ENCODE data around the gene CDC20B. TPM values are rescaled to one million over a fixed set of nuclear protein-coding genes. Genes with fewer than 3 reads are reported as not detected.
"Not testable (repeated sequence)": the region's sequence is repeated elsewhere in the genome, so short reads cannot be mapped to it uniquely, and the experiment has no call there.

The CDC20B gene
- total and polyA plus RNA-seq, 3 experiments from 2014 or later: 0.16 TPM; not detected in 2

GRCh38 chr5:55101148-55101547 lies 71.8 kb downstream of the CDC20B start:
- Mint-ChIP-seq H3K36me3 (peaks cover 12 to 53% (median 14%) of the 10 kb centered on the region in 3 donors), H3K9me3 (peaks cover 5 to 40% (median 31%) of the 10 kb centered on the region in 5 donors), H3K4me3 (peak overlapping the region; percentile 80 to 98 (median 93)), H3K27ac (peak overlapping the region in 7 of 8 donors; percentile 26 to 99 (median 65)), H3K4me1 (peaks cover 74 to 88% (median 87%) of the 10 kb centered on the region in 3 donors)
- not testable (repeated sequence) for H3K27ac ChIP-seq (ENCODE audit: low read depth, low read length); H3K27me3 ChIP-seq (ENCODE audit: insufficient read depth, low read length, poor library complexity, severe bottlenecking); H3K9me3 ChIP-seq (ENCODE audit: low read length); DNase-seq; H3K4me3 ChIP-seq (ENCODE audit: low read length); H3K27me3 Mint-ChIP-seq; H3K36me3 ChIP-seq (ENCODE audit: insufficient read depth, low read length)
- peaks cover 66% of the 10 kb centered on the region for H3K4me1 ChIP-seq (ENCODE audit: insufficient read depth, low read length)
- ChIA-PET POLR2A (interaction anchor here (0.6 to 1.4 kb wide), 3 partner anchors 38 to 64 kb away, joined by 3 read pairs; no protein-coding TSS in a partner anchor), CTCF (interaction anchor here (1.0 to 5.1 kb wide), 3 partner anchors 26 to 156 kb away, joined by 3 to 31 read pairs (median 4); no protein-coding TSS in a partner anchor)

GRCh38 chr5:55096861-55097260 lies 76.1 kb downstream of the CDC20B start:
- H3K27me3 ChIP-seq (ENCODE audit: insufficient read depth, low read length, poor library complexity, severe bottlenecking): no peaks in the 10 kb centered on the region
- peaks cover 5 to 52% (median 33%) of the 10 kb centered on the region in 5 donors for H3K9me3 Mint-ChIP-seq
- H3K4me3 Mint-ChIP-seq: peak overlapping the region; percentile 61 to 87 (median 70)

GRCh38 chr5:55096182-55096581 lies 76.8 kb downstream of the CDC20B start:
- Histone ChIP-seq H3K27me3 (ENCODE audit: insufficient read depth, low read length, poor library complexity, severe bottlenecking) (no peaks in the 10 kb centered on the region), H3K9me3 (ENCODE audit: low read length) (no peaks in the 10 kb centered on the region), H3K36me3 (ENCODE audit: insufficient read depth, low read length) (no peaks in the 10 kb centered on the region), H3K4me1 (ENCODE audit: insufficient read depth, low read length) (peaks cover 53% of the 10 kb centered on the region), H3K4me3 (ENCODE audit: low read length) (peak overlapping the region; percentile 9), H3K27ac (ENCODE audit: low read depth, low read length) (no peak overlapping the region)
- ChIA-PET CTCF (interaction anchor here (1.0 to 2.6 kb wide), 6 partner anchors 11 to 193 kb away, joined by 3 to 12 read pairs (median 6); partner anchors contain the start of gene GZMK), POLR2A (interaction anchor here (0.9 to 1.6 kb wide), 6 partner anchors 9 to 74 kb away, joined by 3 to 6 read pairs (median 4); no protein-coding TSS in a partner anchor)
- no peaks in the 10 kb centered on the region for H3K27me3 Mint-ChIP-seq
- peak in 3 of 5 donors; percentile 29 to 54 (median 39) for DNase-seq
- H3K4me3 Mint-ChIP-seq: peak overlapping the region; percentile 68 to 87 (median 71)
- H3K4me1 Mint-ChIP-seq: peaks cover 77 to 85% (median 82%) of the 10 kb centered on the region in 3 donors
- H3K36me3 Mint-ChIP-seq: peaks cover 7 to 57% (median 13%) of the 10 kb centered on the region in 3 donors
- peak overlapping the region; percentile 82 to 97 (median 88) for H3K27ac Mint-ChIP-seq
- peaks cover 5 to 52% (median 33%) of the 10 kb centered on the region in 5 donors for H3K9me3 Mint-ChIP-seq

More at GRCh38 chr5:55096861-55097260, 76.1 kb downstream of the CDC20B start:
- Histone ChIP-seq H3K4me3 (ENCODE audit: low read length) (peak overlapping the region; percentile 9), H3K27ac (ENCODE audit: low read depth, low read length) (peak overlapping the region; percentile 8), H3K36me3 (ENCODE audit: insufficient read depth, low read length) (no peaks in the 10 kb centered on the region), H3K9me3 (ENCODE audit: low read length) (no peaks in the 10 kb centered on the region), H3K4me1 (ENCODE audit: insufficient read depth, low read length) (peaks cover 57% of the 10 kb centered on the region)
- CTCF ChIA-PET: interaction anchor here (0.8 to 2.6 kb wide), 6 partner anchors 10 to 153 kb away, joined by 3 to 12 read pairs (median 6); partner anchors contain the start of gene GZMK
- Mint-ChIP-seq H3K4me1 (peaks cover 83 to 92% (median 89%) of the 10 kb centered on the region in 3 donors), H3K36me3 (peaks cover 7 to 57% (median 13%) of the 10 kb centered on the region in 3 donors), H3K27ac (peak overlapping the region; percentile 84 to 97 (median 89)), H3K27me3 (no peaks in the 10 kb centered on the region)
- DNase-seq: peak; percentile 13 to 75 (median 56)
- POLR2A ChIA-PET: interaction anchor here (0.9 to 1.6 kb wide), 6 partner anchors 12 to 75 kb away, joined by 3 to 6 read pairs (median 4); no protein-coding TSS in a partner anchor

- H3K27me3 ChIP-seq (ENCODE audit: insufficient read depth, low read length, poor library complexity, severe bottlenecking); H3K27ac Mint-ChIP-seq; H3K36me3 ChIP-seq (ENCODE audit: insufficient read depth, low read length); H3K4me3 Mint-ChIP-seq; POLR2A ChIA-PET; H3K4me3 ChIP-seq (ENCODE audit: low read length); H3K9me3 ChIP-seq (ENCODE audit: low read length); H3K27me3 Mint-ChIP-seq; DNase-seq; H3K27ac ChIP-seq (ENCODE audit: low read depth, low read length): not testable (repeated sequence)
- CTCF ChIA-PET: interaction anchor here (0.6 to 1.6 kb wide), 3 partner anchors 21 to 411 kb away, joined by 3 read pairs; no protein-coding TSS in a partner anchor
- H3K4me1 ChIP-seq (ENCODE audit: insufficient read depth, low read length): peaks cover 26% of the 10 kb centered on the region
- Mint-ChIP-seq H3K36me3 (peaks cover 0 to 30% (median 6%) of the 10 kb centered on the region in 3 donors), H3K4me1 (peaks cover 47 to 59% (median 57%) of the 10 kb centered on the region in 3 donors), H3K9me3 (peaks cover 0 to 10% (median 1%) of the 10 kb centered on the region in 5 donors)
Observed at GRCh38 chr5:55091011-55091410, 82.0 kb downstream of the CDC20B start.

GRCh38 chr5:55089301-55089700 lies 83.7 kb downstream of the CDC20B start:
- peak overlapping the region in 2 of 8 donors; percentile 24 to 76 for H3K27ac Mint-ChIP-seq
- CTCF ChIA-PET: not testable (repeated sequence)
- POLR2A ChIA-PET: interaction anchor here (0.7 kb wide), 1 partner anchor 26 kb away, joined by 3 read pairs; no protein-coding TSS in a partner anchor

GRCh38 chr5:55081541-55081940 lies 91.4 kb downstream of the CDC20B start:
- H3K27me3 Mint-ChIP-seq: no peaks in the 10 kb centered on the region
- POLR2A ChIA-PET: no interaction called here

More at GRCh38 chr5:55089301-55089700, 83.7 kb downstream of the CDC20B start:
- not testable (repeated sequence) for H3K27ac ChIP-seq (ENCODE audit: low read depth, low read length); H3K27me3 Mint-ChIP-seq; DNase-seq; H3K4me1 ChIP-seq (ENCODE audit: insufficient read depth, low read length); H3K9me3 ChIP-seq (ENCODE audit: low read length); H3K4me3 ChIP-seq (ENCODE audit: low read length); H3K27me3 ChIP-seq (ENCODE audit: insufficient read depth, low read length, poor library complexity, severe bottlenecking); H3K9me3 Mint-ChIP-seq; H3K36me3 ChIP-seq (ENCODE audit: insufficient read depth, low read length)
- H3K4me1 Mint-ChIP-seq: peaks cover 29 to 43% (median 40%) of the 10 kb centered on the region in 3 donors
- H3K4me3 Mint-ChIP-seq: peak overlapping the region in 1 of 7 donors; percentile 32
- H3K36me3 Mint-ChIP-seq: peaks cover 0 to 25% (median 6%) of the 10 kb centered on the region in 3 donors

GRCh38 chr5:55073211-55073610 lies 99.8 kb downstream of the CDC20B start:
- peaks cover 34% of the 10 kb centered on the region for H3K4me1 ChIP-seq (ENCODE audit: insufficient read depth, low read length)
- ChIA-PET POLR2A (no interaction called here), CTCF (interaction anchor here (1.0 to 2.1 kb wide), 2 partner anchors 11 to 13 kb away, joined by 3 to 5 read pairs; no protein-coding TSS in a partner anchor)
- H3K4me1 Mint-ChIP-seq: peaks cover 36 to 51% (median 50%) of the 10 kb centered on the region in 3 donors
- no peak for DNase-seq
- H3K36me3 ChIP-seq (ENCODE audit: insufficient read depth, low read length): no peaks in the 10 kb centered on the region
- no peaks in the 10 kb centered on the region for H3K27me3 Mint-ChIP-seq
- no peaks in the 10 kb centered on the region for H3K9me3 ChIP-seq (ENCODE audit: low read length)
- H3K4me3 Mint-ChIP-seq: peak overlapping the region; percentile 3 to 78 (median 63)
- peak overlapping the region; percentile 14 for H3K4me3 ChIP-seq (ENCODE audit: low read length)
- H3K27me3 ChIP-seq (ENCODE audit: insufficient read depth, low read length, poor library complexity, severe bottlenecking): no peaks in the 10 kb centered on the region
- H3K27ac ChIP-seq (ENCODE audit: low read depth, low read length): no peak overlapping the region
- H3K36me3 Mint-ChIP-seq: peaks cover 0 to 7% (median 0%) of the 10 kb centered on the region in 3 donors
- peak overlapping the region; percentile 15 to 88 (median 72) for H3K27ac Mint-ChIP-seq
- peaks cover 0 to 2% (median 0%) of the 10 kb centered on the region in 5 donors for H3K9me3 Mint-ChIP-seq

More at GRCh38 chr5:55081541-55081940, 91.4 kb downstream of the CDC20B start:
- no peaks in the 10 kb centered on the region for H3K27me3 ChIP-seq (ENCODE audit: insufficient read depth, low read length, poor library complexity, severe bottlenecking)
- no peak for DNase-seq
- H3K4me3 Mint-ChIP-seq: no peak overlapping the region
- no peaks in the 10 kb centered on the region for H3K9me3 ChIP-seq (ENCODE audit: low read length)
- H3K27ac ChIP-seq (ENCODE audit: low read depth, low read length): no peak overlapping the region
- peaks cover 6 to 13% (median 7%) of the 10 kb centered on the region in 3 donors for H3K4me1 Mint-ChIP-seq
- no peak overlapping the region for H3K27ac Mint-ChIP-seq
- peaks cover 0 to 19% (median 2%) of the 10 kb centered on the region in 3 donors for H3K36me3 Mint-ChIP-seq
- H3K4me1 ChIP-seq (ENCODE audit: insufficient read depth, low read length): no peaks in the 10 kb centered on the region
- no peak overlapping the region for H3K4me3 ChIP-seq (ENCODE audit: low read length)
- CTCF ChIA-PET: interaction anchor here (1.2 kb wide), 1 partner anchor 60 kb away, joined by 3 read pairs; no protein-coding TSS in a partner anchor
- peaks cover 0 to 9% (median 3%) of the 10 kb centered on the region in 5 donors for H3K9me3 Mint-ChIP-seq
- no peaks in the 10 kb centered on the region for H3K36me3 ChIP-seq (ENCODE audit: insufficient read depth, low read length)
